Keratinocyte (primary cell): ENCODE results near the gene TNS1. TPM values are rescaled to one million over a fixed set of nuclear protein-coding genes. Genes with fewer than 3 reads are reported as not detected.

Experiments used
- DNase-seq: peaks from one replicate; pipeline ENCODE4 v3.0.0-alpha.2; 2011; ENCODE audit warnings: low read depth, missing footprints, low spot score
- FAIRE-seq: peaks from 2 replicates; lab custom pipeline; 2011; peaks lifted over from hg19 to GRCh38; lab: Jason Lieb, UNC
- H2AFZ ChIP-seq: 2 replicates; pipeline ENCODE4 v1.6.0; 2012; ENCODE audit warnings: low read length, control low read depth, inconsistent platforms; ENCODE audit not compliant: control insufficient read depth
- H3K27ac ChIP-seq: 2 replicates; pipeline ENCODE4 v1.5.1; 2011; ENCODE audit warnings: low read length; ENCODE audit not compliant: control insufficient read depth, insufficient read depth
- H3K27me3 ChIP-seq: 3 replicates; pipeline ENCODE4 v1.6.0; 2011; ENCODE audit warnings: low read length; ENCODE audit not compliant: control insufficient read depth, insufficient read depth; ENCODE audit errors: extremely low read depth
- H3K36me3 ChIP-seq, 2 experiments: 2 replicates in 1 of 2; 3 replicates in 1 of 2; pipeline ENCODE4 v1.5.1; 2011; ENCODE audit warnings: low read length in 2 of 2, mild to moderate bottlenecking in 1 of 2; ENCODE audit not compliant: control insufficient read depth in 2 of 2, insufficient read depth in 2 of 2; ENCODE audit errors: extremely low read depth in 1 of 2
- H3K4me1 ChIP-seq: 3 replicates; pipeline ENCODE4 v1.5.1; 2011; ENCODE audit warnings: low read length; ENCODE audit not compliant: control insufficient read depth, insufficient read depth; ENCODE audit errors: extremely low read depth
- H3K4me2 ChIP-seq: 3 replicates; pipeline ENCODE4 v1.6.0; 2011; ENCODE audit warnings: low read depth, low read length; ENCODE audit not compliant: control insufficient read depth, insufficient read depth; ENCODE audit errors: extremely low read depth
- H3K4me3 ChIP-seq, 3 experiments: fragments of 200-600 bp in 1 of 3; sonication (generic) in 1 of 3; 2 replicates in 2 of 3; 3 replicates in 1 of 3; pipeline ENCODE4 v1.5.1; 2011 to 2016; ENCODE audit warnings: low read length in 3 of 3, mild to moderate bottlenecking in 3 of 3, control low read depth in 2 of 3, inconsistent platforms in 1 of 3, low read depth in 1 of 3, mixed read lengths in 1 of 3, mixed run types in 1 of 3, moderate library complexity in 1 of 3; ENCODE audit not compliant: control insufficient read depth in 2 of 3, insufficient read depth in 2 of 3; ENCODE audit errors: extremely low read depth in 1 of 3
- H3K79me2 ChIP-seq: 2 replicates; pipeline ENCODE4 v1.6.0; 2012; ENCODE audit warnings: low read length; ENCODE audit not compliant: control insufficient read depth, insufficient read depth
- H3K9ac ChIP-seq: 3 replicates; pipeline ENCODE4 v1.6.0; 2011; ENCODE audit warnings: low read length; ENCODE audit not compliant: control insufficient read depth, insufficient read depth; ENCODE audit errors: extremely low read depth
- H3K9me1 ChIP-seq: 3 replicates; pipeline ENCODE4 v1.6.0; 2011; ENCODE audit warnings: low read length; ENCODE audit not compliant: control insufficient read depth, insufficient read depth; ENCODE audit errors: extremely low read depth
- H3K9me3 ChIP-seq: 2 replicates; pipeline ENCODE4 v1.5.1; 2012; ENCODE audit warnings: low read depth, low read length; ENCODE audit not compliant: control insufficient read depth
- H4K20me1 ChIP-seq: 3 replicates; pipeline ENCODE4 v1.6.0; 2011; ENCODE audit warnings: low read length; ENCODE audit not compliant: control insufficient read depth, insufficient read depth; ENCODE audit errors: extremely low read depth
- EZH2 ChIP-seq: IDR thresholded peaks from one replicate; pipeline ENCODE4 v1.6.1; 2012; ENCODE audit warnings: inconsistent platforms, mild to moderate bottlenecking, low read length, moderate library complexity
- dilution Hi-C: fragments of 300-500 bp; cut with MboI; formaldehyde crosslinking; loops from one replicate; pipeline ENCODE4 v1.7.0; 2020; ENCODE audit warnings: low sequenced_read_pairs; ENCODE audit not compliant: extremely low pct_ligation_motif_present
- polyA plus RNA-seq, 5 experiments: library from polyadenylated mRNA; depleted of rRNA in 3 of 5; stranded (reverse) in 3 of 5; stranded (forward) in 1 of 5; unstranded in 1 of 5; fragments of >200 nt; gene quantifications; 1 replicate in 1 of 5; 2 replicates in 3 of 5; 3 replicates in 1 of 5; pipeline versions ENCODE4 v1.2.1 to v1.2.3, GENCODE V29; 2011 to 2012; ENCODE audit warnings: missing spikeins in 2 of 5, low read depth in 1 of 5, low replicate concordance in 1 of 5
- TF ChIP-seq, protein P1 (sequence below), 3 experiments: IDR thresholded peaks in 1 of 3; conservative IDR thresholded peaks in 1 of 3; optimal IDR thresholded peaks in 1 of 3; 2 replicates in 2 of 3; 3 replicates in 1 of 3; pipeline versions ENCODE3 to v1.5.1; 2011; ENCODE audit warnings: low read length in 3 of 3, mild to moderate bottlenecking in 3 of 3, moderate library complexity in 2 of 3, control low read depth in 1 of 3, inconsistent platforms in 1 of 3; ENCODE audit not compliant: insufficient read depth in 2 of 3; ENCODE audit errors: extremely low read depth in 1 of 3

The TNS1 gene
- polyA plus RNA-seq, 1 donor (not counting 4 experiments of a cell fraction or from before 2014, with no cell fraction given): 2.5 TPM

DNA sequence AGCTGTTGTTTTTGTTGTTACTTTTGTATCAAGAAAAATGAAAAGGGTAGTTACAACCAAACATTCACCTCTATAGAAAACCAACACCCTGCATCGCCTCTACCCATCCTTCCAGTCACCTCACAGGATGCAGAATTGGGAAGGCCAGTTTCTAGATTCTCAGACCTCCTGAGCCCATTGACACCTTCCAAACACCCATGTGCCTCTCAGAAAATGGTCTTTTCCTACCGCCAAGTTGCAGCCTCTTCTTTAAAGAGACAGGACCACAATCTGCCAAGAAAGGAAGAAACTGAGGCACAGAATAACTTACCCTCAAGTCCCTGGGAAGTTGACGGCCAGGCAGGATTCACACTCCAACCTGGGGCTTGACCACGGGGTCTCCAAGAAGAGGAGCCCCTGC lies 101.4 kb downstream of the TNS1 start:
- no peaks in the 10 kb centered on the region for H4K20me1 ChIP-seq
- H2AFZ ChIP-seq: no peak overlapping the region
- no peak overlapping the region for H3K9ac ChIP-seq
- H3K79me2 ChIP-seq: no peaks in the 10 kb centered on the region
- no peaks in the 10 kb centered on the region for H3K36me3 ChIP-seq
- H3K9me3 ChIP-seq: no peaks in the 10 kb centered on the region
- dilution Hi-C loops: no loop called here
- no peak overlapping the region for H3K27ac ChIP-seq
- H3K4me1 ChIP-seq: peaks cover 29% of the 10 kb centered on the region
- TF ChIP-seq EZH2: no peak
- TF ChIP-seq, protein P1, sequence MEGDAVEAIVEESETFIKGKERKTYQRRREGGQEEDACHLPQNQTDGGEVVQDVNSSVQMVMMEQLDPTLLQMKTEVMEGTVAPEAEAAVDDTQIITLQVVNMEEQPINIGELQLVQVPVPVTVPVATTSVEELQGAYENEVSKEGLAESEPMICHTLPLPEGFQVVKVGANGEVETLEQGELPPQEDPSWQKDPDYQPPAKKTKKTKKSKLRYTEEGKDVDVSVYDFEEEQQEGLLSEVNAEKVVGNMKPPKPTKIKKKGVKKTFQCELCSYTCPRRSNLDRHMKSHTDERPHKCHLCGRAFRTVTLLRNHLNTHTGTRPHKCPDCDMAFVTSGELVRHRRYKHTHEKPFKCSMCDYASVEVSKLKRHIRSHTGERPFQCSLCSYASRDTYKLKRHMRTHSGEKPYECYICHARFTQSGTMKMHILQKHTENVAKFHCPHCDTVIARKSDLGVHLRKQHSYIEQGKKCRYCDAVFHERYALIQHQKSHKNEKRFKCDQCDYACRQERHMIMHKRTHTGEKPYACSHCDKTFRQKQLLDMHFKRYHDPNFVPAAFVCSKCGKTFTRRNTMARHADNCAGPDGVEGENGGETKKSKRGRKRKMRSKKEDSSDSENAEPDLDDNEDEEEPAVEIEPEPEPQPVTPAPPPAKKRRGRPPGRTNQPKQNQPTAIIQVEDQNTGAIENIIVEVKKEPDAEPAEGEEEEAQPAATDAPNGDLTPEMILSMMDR (optimal IDR thresholded peaks at IDR 0.05 in 1 of 3, IDR thresholded peaks at IDR 0.05 in 1 of 3, conservative IDR thresholded peaks at IDR 0.05 in 1 of 3; ENCODE audit: extremely low read depth in 1 of 3, insufficient read depth in 2 of 3, low read length in 3 of 3): no peak
- H3K9me1 ChIP-seq: peaks cover 4% of the 10 kb centered on the region
- FAIRE-seq: no peak
- DNase-seq: no peak
- H3K27me3 ChIP-seq: peaks cover 31% of the 10 kb centered on the region
- no peak overlapping the region for H3K4me2 ChIP-seq
- no peak overlapping the region for H3K4me3 ChIP-seq

DNA sequence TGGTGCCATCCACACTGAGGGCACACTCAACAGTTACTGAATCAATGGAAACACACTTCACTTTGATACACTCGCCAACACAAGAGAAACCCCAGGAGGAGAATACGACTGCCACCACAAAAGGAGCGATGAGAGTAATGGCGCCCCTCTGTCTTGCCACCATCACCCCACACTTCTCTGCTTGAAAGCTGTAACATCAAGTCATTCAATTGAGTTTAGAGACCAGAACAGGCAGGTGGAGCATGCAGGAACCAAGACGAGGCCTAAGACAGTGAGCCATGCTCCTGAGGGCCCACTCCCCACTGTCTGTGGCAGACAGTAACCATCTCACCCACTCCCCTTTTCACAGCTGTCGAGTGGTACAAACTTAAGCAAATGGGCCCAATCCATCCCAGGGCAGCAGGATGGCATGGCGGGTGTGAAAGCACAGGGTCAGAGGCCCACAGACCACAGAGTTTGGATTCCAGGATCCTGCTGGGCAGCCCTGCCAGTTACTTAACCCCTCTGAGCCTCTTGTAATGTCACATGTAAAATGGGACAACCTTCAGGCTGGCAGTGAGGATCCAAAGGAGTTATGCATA lies 101.9 kb downstream of the TNS1 start:
- FAIRE-seq (no peak), DNase-seq (no peak)
- Histone ChIP-seq H3K79me2 (no peaks in the 10 kb centered on the region), H3K4me2 (no peak overlapping the region), H3K27ac (no peak overlapping the region), H3K9me3 (no peaks in the 10 kb centered on the region), H3K4me3 (no peak overlapping the region), H3K9me1 (peaks cover 4% of the 10 kb centered on the region), H3K4me1 (peaks cover 29% of the 10 kb centered on the region), H4K20me1 (no peaks in the 10 kb centered on the region), H2AFZ (no peak overlapping the region), H3K9ac (no peak overlapping the region), H3K27me3 (peaks cover 26% of the 10 kb centered on the region), H3K36me3 (no peaks in the 10 kb centered on the region)
- dilution Hi-C loops: no loop called here
- TF ChIP-seq EZH2: no peak
- TF ChIP-seq, protein P1 (optimal IDR thresholded peaks at IDR 0.05 in 1 of 3, IDR thresholded peaks at IDR 0.05 in 1 of 3, conservative IDR thresholded peaks at IDR 0.05 in 1 of 3; ENCODE audit: extremely low read depth in 1 of 3, insufficient read depth in 2 of 3, low read length in 3 of 3): no peak
